ENCODE measurements around the gene STK39. TPM values are rescaled to one million over a fixed set of nuclear protein-coding genes. Genes with fewer than 3 reads are reported as not detected.

Gene STK39
- total and polyA plus RNA-seq, 4 donors, result 8.5 to 18.7 (median 11.2) TPM

DNA sequence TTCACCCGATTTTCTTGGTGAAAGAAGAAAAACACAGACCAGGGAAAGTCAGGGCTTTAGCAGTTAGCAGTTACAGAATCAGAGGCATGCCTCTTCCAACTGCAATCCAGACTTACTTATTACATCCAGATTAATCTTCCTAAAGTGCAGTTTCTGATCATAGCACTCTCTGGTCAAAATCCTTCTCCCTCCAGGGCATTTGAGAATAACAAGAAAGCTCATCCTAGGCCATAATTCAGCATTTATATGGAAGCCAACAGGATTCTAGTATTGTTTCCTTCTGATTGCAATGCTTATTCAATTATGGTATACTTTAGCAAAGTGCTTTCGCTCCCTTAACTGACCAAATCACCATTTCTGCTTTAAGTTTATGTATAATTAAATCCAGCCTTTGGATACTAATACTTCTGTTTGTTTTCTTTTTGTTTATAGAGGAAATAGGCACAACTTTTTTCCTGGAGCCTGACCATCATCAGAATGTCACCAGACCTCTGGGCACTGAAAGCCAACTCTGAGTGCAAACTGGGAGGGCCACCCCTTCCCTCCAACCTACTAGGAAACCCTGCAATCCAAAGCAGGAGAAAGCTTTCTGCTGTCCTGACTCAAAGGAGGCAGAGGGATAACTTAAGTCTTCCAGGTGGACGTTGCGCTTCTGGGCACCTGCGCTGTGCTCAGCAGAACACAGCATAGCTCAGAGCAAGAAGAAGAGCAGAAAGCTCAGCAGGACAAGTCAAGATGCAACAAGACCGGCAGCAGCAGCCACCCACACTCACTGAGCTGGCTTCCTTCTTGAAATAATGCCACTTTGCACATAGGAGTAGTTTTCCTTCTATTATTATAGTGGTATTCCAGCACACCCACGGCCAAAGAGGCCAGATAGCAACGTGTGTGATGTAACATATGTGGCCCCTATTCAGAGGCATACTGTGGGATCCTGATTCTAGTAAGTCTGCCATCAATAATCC, 99.3 kb downstream of the STK39 start:
- no peak overlapping the region for H3K9ac ChIP-seq (ENCODE audit: insufficient read depth in 1 of 2, low read length in 2 of 2)
- H3K36me3 ChIP-seq (ENCODE audit: control insufficient read depth in 4 of 4, insufficient read depth in 4 of 4, low read length in 4 of 4), result no peaks in the 10 kb centered on the region
- H3K4me1 ChIP-seq (ENCODE audit: control insufficient read depth in 5 of 5, insufficient read depth in 5 of 5, low read length in 5 of 5), result peaks cover 0 to 36% (median 0%) of the 10 kb centered on the region in 5 donors
- peak overlapping the region in 1 of 2 donors; percentile 28 for H3K27ac ChIP-seq (ENCODE audit: low read depth in 1 of 2, low read length in 1 of 2)
- H3K9me3 ChIP-seq (ENCODE audit: control insufficient read depth in 4 of 4, insufficient read depth in 3 of 4, low read length in 3 of 4), result no peaks in the 10 kb centered on the region
- no peaks in the 10 kb centered on the region for H3K27me3 ChIP-seq (ENCODE audit: control insufficient read depth in 3 of 3, insufficient read depth in 3 of 3, low read length in 2 of 3)
- 72 to 75% methylated on average over 8 of the region's 8 CpGs for WGBS, 2 donors
- DNase-seq, result no peak
- H3K4me3 ChIP-seq, result no peak overlapping the region
- ATAC-seq (ENCODE audit: insufficient read depth, low FRiP score), result no peak
- TF ChIP-seq CTCF (IDR thresholded peaks at IDR 0.05; ENCODE audit: control extremely low read depth, extremely low read depth), result no peak

- no peak overlapping the region for H3K9ac ChIP-seq (ENCODE audit: insufficient read depth in 1 of 2, low read length in 2 of 2)
- 41 to 54% methylated on average over 9 of the region's 9 CpGs for WGBS, 2 donors
- no peaks in the 10 kb centered on the region for H3K9me3 ChIP-seq (ENCODE audit: control insufficient read depth in 4 of 4, insufficient read depth in 3 of 4, low read length in 3 of 4)
- DNase-seq (no peak), ATAC-seq (ENCODE audit: insufficient read depth, low FRiP score) (no peak)
- TF ChIP-seq CTCF (IDR thresholded peaks at IDR 0.05; ENCODE audit: control extremely low read depth, extremely low read depth), result no peak
- H3K36me3 ChIP-seq (ENCODE audit: control insufficient read depth in 4 of 4, insufficient read depth in 4 of 4, low read length in 4 of 4), result no peaks in the 10 kb centered on the region
- H3K27me3 ChIP-seq (ENCODE audit: control insufficient read depth in 3 of 3, insufficient read depth in 3 of 3, low read length in 2 of 3), result no peaks in the 10 kb centered on the region
- H3K4me1 ChIP-seq (ENCODE audit: control insufficient read depth in 5 of 5, insufficient read depth in 5 of 5, low read length in 5 of 5), result peaks cover 0 to 36% (median 0%) of the 10 kb centered on the region in 5 donors
- H3K4me3 ChIP-seq, result no peak overlapping the region
- peak overlapping the region in 1 of 2 donors; percentile 49 for H3K27ac ChIP-seq (ENCODE audit: low read depth in 1 of 2, low read length in 1 of 2)
Measured at GRCh38 chr2:168146892-168147810, 100.2 kb downstream of the STK39 start.

GRCh38 chr2:168145426-168146310, 101.7 kb downstream of the STK39 start:
- DNase-seq, result no peak
- Histone ChIP-seq H3K4me3 (no peak overlapping the region), H3K9me3 (ENCODE audit: control insufficient read depth in 4 of 4, insufficient read depth in 3 of 4, low read length in 3 of 4) (no peaks in the 10 kb centered on the region), H3K27me3 (ENCODE audit: control insufficient read depth in 3 of 3, insufficient read depth in 3 of 3, low read length in 2 of 3) (no peaks in the 10 kb centered on the region), H3K27ac (ENCODE audit: low read depth in 1 of 2, low read length in 1 of 2) (peak overlapping the region in 1 of 2 donors; percentile 49), H3K36me3 (ENCODE audit: control insufficient read depth in 4 of 4, insufficient read depth in 4 of 4, low read length in 4 of 4) (no peaks in the 10 kb centered on the region), H3K4me1 (ENCODE audit: control insufficient read depth in 5 of 5, insufficient read depth in 5 of 5, low read length in 5 of 5) (peaks cover 0 to 36% (median 0%) of the 10 kb centered on the region in 5 donors), H3K9ac (ENCODE audit: insufficient read depth in 1 of 2, low read length in 2 of 2) (no peak overlapping the region)
- 86 to 95% methylated on average over 3 of the region's 3 CpGs for WGBS, 2 donors
- no peak for ATAC-seq (ENCODE audit: insufficient read depth, low FRiP score)
- TF ChIP-seq CTCF (IDR thresholded peaks at IDR 0.05; ENCODE audit: control extremely low read depth, extremely low read depth), result no peak
